Retina (tissue), 1 donor: ENCODE measurements around the gene FAM24A.
"Not testable (repeated sequence)": the region's sequence is repeated elsewhere in the genome, so short reads cannot be mapped to it uniquely, and the experiment has no call there.

Experiments used
- DNase-seq: peaks from one replicate; pipeline ENCODE4 v3.0.0-alpha.2; 2016

Gene FAM24A, protein sequence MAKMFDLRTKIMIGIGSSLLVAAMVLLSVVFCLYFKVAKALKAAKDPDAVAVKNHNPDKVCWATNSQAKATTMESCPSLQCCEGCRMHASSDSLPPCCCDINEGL

DNA sequence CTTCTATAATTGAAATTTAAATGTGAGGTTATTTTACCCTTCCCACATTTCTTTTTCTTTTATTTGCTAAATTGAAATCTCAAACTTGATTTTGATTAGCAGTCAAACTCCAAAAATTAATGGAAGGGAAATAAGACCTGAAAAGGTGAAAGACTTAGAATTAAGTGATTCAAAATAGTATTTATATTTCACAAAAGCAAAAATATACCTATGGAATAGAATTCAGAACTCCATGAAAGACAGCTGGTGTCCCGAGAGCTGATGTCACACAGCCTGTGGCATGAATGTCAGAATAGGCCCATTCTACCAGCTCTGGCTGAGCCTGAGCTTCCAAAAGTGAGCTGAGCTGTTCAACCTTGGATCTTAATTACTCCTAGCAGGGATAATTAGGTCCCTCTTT, at the start of gene FAM24A:
FAM24A (plus strand) TSS at position 301 of the 400 bp plus-strand sequence. CDS start 1,025 bp downstream, outside the sequence.
- no peak for DNase-seq

DNA sequence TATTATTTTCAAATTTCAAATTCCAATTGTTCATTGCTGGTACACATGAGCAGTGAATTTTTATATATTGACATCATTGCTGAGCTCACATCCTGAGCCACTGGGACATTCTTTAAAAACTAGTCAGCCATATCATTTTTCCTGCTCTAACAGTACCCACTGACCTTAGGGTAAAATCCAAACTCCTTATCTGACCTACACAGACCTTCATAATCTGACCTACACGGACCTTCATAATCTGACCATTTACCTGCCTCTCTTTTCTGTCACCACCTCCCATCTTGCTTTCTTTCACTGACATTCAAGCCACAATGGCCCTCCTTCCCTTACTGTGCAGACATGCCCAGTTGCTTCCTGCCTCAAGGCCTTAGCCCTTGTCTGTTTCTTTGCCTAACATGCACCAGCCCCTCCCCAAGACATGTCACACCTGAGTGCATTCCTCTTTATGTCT, 48.7 kb upstream of the FAM24A start:
- no peak for DNase-seq

DNA sequence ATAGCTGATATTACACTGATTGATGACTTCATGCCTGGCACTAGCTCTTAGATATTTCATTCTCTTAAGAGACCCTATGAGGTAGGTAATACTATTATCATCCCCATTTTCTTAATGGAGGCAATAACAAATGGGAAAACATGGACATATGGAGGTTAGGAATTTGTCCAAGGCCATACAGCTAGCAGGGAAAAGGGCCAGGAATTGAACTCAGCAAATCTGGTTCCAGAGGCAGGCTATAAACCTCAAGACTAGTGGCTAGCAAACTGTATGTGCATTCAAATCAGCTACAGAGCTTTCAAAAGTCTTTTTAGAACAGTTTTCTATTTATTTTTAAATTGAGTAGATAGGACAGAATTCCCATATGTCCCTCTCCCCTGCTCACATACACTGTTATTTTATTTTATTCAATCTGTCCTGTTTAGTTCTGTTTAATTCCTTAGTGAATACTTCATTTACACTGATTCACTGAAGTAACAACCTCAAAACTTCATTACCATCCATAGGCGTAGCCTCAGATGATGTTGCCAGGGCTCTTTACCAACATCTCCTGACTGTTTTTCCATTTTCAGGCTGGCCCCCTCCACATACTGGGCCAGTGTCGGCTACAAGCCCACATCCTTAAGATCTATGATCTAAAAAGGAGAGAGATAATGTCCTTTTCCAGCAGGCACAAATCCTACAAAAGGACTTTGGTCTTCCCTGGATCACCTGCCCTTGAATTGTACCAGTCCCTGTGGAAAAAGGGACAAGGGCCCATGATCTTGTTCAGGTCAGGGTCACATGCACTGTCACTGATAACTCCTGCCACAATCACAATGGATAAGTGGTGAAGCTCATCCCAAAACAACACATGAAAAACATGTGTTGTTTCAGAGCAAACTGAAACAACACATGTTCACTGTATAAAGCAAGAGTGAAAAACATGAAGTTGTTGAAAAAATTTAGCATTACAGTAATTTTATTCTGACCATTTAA, 46.9 kb upstream of the FAM24A start:
- no peak for DNase-seq

DNA sequence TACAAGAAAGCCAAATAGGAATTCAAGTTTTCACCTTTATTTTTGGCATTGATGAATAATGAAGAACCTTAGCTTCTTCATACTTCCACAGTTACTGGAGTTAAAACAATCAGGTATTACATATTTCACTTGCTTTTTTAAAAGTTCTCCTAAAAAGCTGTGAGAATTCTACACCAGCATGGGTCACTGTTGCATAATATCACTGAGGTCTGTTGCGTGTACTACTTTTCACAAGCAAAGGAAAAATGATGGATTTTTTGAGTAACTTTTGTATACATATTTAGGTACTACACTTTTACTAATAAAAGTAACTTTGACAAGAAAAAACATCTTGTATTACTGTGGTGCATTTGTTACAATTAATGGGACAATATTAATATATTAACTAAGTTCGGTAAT, 46.2 kb upstream of the FAM24A start:
- no peak for DNase-seq

DNA sequence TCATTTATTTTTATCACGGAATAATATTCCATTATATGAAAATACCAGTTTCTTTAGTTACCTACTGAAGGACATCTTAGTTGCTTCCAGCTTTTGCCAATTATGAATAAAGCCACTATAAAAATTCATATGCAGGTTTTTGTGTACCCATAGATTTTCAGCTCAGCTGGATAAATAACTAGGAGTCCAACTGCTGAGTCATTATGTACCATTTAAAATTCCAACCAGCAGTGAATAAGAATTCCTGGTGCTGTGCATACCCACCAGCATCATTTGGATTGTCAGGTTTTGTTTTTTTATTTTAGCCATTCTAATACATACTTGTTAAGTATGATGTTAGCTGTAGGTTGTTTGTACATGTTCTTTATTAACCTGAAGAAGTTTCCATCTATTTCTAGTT, 45.5 kb upstream of the FAM24A start:
- DNase-seq, result no peak

DNA sequence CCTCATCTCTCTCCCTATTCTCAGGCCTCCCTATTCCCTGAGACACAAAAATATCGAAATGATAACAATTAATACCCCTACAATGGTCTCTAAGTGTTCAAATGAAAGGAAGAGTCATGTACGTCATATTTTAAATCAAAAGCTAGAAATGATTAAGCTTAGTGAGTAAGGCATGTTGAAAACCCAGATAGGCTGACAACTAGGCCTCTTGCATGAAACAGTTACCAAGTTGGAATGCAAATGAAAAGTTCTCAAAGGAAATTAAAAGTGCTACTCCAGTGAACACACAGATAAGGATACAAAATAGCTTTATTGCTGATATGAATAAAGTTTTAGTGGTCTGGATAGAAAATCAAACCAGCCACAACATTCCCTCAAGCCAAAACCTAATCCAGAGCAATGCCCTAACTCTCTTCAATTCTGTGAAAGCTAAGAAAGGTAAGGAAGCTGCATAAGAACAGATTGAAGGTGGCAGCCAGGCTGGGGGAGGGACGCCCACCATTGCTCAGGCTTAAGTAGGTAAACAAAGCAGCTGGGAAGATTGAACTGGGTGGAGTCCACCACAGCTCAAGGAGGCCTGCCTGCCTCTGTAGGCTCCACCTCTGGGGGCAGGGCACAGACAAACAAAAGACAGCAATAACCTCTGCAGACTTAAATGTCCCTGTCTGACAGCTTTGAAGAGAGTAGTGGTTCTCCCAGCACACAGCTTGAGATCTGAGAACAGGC, 43.5 kb upstream of the FAM24A start:
- DNase-seq, result not testable (repeated sequence)

DNA sequence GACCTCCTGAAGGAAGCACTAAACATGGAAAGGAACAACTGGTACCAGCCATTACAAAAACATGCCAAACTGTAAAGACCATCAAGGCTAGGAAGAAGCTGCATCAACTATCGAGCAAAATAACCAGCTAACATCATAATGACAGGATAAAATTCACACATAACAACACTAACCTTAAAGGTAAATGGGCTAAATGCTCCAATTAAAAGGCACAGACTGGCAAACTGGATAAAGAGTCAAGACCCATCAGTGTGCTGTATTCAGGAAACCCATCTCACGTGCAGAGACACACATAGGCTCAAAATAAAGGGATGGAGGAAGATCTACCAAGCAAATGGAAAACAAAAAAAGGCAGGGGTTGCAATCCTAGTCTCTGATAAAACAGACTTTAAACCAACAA, 41.6 kb upstream of the FAM24A start:
- DNase-seq, result not testable (repeated sequence)

DNA sequence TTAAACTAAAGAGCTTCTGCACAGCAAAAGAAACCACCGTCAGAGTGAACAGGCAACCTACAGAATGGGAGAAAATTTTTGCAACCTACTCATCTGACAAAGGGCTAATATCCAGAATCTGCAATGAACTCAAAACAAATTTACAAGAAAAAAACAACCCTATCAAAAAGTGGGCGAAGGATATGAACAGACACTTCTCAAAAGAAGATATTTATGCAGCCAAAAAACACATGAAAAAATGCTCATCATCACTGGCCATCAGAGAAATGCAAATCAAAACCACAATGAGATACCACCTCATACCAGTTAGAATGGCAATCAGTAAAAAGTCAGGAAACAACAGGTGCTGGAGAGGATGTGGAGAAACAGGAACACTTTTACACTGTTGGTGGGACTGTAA, 38.5 kb upstream of the FAM24A start:
- not testable (repeated sequence) for DNase-seq

DNA sequence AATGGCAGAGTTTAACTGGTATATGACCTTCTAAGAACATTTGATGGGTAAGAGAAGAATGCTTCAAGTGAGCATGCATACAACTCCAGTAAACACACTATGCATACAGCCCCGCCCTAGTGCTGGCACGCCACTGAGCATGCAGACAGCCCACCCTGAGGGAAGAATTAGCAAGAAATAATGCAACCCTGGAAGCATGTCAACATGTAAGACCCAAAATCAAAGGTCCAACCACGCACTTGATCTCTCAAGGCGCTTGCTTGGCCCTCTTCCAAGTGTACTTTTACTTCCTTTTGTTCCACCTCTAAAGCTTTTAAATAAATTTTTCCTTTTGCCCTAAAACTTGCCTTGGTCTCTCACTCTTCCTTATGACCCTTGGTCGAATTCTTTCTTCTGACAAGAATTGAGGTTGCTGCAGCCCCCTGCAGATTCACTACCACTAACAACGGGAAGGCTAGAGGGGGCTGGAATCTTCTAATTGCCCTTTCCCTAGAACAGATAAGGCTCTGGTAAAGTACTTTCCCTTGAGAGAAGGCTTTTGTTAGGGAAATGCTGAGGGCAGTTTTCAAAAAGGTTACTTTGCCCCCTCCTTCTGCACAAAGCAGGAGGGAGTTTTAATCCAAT, 34.5 kb upstream of the FAM24A start:
- DNase-seq, result no peak

DNA sequence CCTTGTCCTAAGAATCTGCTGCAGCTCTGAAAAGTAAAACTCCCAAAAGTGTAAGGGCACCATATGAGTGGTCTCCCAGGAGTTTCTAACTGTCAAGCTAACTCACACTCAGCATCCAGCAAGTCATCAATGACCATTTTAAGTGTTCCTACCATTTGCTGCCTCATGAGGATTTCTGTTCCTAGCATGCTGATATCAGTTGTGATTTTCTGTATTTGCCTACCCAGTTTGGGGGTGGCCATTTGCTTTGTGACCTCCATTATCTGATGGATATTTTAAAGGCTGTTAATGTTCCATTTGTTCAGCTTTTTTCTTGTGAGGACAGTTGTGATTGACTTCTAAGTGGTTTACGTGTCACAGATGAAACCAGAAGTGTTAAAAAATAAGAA, 33.9 kb upstream of the FAM24A start:
- DNase-seq, result no peak

DNA sequence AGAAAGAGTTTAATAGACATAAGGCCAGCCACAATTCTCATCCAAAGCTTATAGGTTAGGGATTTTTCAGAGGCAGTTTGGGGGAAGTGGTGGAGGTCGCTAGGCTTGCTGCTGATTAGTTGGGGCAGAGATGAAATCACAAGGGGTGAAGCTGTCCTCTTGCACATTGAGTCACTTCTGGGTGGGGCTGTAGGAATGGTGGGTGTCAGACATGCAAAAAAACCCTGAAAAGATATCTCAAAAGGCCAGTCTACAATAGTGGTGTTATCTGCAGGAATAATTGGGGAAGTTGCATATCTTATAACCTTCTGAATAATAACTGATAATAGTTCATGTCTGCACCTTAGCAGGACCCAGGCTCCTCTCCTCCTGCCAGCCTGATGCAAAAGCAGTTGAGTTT, 33.1 kb upstream of the FAM24A start:
- no peak for DNase-seq

DNA sequence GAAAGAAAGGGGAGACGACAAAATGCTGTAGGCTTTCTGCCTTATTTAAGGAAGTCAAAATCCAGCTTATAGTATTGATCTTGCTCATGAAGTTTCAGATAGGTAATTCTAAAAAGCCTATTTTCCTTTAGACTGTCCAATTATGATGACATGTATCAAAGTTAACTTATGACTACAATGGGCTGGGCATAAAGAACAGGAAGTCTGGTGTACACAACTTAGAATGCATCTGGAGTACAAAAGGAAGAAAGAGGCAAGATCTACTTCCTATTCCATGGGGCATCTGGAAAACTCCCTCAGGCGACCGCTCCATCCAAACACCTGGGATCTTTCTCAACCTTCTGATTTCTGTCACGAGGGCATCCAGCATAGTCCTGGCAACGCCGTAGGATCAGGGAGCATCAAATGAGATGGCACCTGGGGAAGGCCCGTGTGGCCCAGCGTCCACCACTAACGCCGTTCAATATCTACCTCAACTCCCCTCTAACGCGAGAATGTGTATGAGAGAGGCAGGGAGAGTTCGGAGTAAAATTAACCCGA, 31.5 kb upstream of the FAM24A start:
- DNase-seq, result no peak

DNA sequence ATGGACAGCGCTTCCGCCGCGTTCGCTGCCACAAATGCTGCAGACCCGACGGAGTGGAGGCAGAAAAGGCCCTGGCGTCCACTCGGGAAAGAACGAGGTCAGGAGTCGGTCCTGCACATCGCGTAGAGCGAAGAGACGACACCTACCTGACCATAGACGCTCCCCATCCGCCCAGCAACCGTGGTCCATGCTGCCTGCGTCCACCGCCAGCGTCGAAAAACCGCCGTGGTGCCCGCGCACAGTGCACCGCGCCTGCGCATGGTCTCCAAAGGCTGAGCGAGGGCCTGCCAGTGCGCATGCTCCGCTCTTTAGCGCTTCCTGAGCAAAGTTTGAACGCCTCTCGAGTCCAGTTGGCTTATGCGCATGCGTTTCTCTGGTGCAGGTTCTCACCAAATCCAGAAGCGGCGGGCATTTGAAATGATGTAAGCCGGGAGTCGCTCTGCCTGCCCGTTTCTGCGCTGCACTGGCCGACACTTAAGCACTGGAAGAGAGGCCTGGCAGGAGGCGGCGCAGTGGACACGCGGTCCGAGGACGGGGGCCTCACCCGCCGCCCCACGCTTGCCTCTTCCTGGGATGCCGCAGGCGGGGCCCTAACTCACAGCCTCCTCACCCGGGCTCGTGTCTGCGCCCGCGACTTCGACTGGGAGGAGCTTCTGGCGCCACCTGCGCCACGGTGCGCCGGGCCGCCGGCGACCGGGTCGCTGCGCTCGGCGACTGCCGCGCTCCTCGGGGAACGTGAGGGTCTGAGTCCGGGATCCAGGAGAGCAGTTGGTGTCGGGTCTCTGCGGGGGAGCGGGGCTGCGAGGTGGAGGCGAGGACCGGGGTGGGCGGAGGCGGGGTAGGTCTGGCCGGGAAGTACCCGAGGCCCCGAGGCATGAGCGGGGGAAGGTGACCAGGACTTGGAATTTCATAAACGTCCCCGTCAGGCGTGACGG, 30.8 kb upstream of the FAM24A start, which contains the start of gene FAM24B:
FAM24B (minus strand) TSS at position 243 of the 935 bp plus-strand sequence. CDS start 29,066 bp downstream, outside the sequence.
- DNase-seq, result peak; percentile 94

DNA sequence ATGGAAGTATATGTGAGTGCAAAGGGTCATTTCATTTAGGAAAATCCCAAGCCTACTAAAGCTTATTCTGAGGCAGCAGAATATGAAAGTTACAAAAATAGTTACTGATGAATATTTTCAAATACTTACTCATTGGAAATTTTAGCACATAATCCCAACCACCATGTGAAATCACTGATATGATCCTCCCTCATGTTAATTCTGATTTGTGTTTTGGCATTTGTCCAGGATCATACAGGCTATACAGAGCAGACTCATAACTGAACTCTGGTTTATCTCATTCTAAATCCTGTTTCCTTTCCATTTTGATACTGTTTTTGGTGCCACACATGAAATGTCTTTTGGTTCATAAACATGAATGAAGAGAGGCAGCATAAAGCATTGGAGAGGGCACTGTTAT, 27.6 kb upstream of the FAM24A start:
- no peak for DNase-seq

DNA sequence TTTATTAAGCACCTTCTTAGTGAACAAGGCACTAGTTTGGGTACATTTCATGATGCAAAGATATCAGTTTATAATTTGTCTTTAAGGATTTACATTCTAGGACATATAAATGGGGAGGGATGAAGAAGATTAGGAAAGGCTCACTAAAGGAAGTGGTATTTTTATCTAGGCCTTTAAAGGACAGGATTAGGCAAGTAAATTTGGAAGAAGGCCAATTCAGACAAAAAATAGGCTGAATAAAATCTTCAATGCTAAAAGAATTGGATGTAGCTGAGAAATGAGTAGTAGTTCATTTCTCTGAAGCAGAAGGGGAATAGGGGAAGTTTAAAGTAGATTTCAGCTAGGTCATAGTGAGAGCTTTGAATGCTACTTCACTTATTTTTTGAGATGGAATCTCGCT, 26.2 kb upstream of the FAM24A start:
- DNase-seq, result no peak

DNA sequence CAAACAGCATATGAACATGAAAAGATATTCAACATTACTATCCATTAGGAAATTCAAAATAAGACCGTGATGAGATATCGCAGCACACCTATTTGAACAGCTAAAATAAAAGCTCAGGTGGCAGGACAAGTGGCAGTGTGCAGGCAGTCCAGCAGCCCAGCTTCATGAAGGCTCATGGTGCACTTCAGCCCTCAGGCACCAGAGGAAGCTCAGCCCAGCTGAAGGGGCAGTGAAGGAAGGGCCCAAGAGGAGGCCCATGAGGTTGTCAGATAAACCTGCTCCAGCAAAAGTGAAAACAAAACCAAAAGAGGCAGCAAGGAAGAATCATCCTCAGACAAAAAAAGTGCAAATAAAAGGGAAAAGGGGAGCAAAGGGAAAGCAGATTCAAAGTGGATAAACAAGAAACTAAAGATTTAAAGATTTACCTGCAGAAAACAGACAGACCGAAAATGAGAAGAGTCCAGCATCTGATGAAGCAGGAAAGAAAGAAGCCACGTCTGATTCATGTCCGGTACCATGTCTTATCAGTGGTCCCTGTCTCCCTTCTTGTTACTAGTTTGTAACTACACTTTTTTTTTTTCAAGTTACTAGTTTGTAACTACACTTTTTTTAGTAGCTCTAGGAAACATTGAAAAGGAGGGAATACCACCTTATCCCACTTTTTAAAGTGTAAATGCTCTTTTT, 16.0 kb upstream of the FAM24A start:
- DNase-seq, result no peak

DNA sequence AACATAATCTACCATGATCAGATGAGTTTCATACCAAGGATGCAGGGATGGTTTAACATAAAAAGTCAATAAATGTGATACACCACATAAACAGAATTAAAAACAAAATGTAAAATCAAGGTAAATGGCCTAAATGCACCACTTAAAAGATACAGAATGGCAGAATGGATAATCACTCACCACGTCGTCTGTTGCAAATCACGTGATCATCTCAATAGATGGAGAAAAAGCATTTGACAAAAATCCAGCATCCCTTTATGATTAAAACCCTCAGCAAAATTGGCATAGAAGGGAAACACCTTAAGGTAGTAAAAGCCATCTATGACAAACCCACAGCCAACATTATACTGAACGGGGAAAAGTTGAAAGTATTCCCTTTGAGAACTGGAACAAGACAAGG, 6.5 kb upstream of the FAM24A start:
- DNase-seq, result not testable (repeated sequence)

DNA sequence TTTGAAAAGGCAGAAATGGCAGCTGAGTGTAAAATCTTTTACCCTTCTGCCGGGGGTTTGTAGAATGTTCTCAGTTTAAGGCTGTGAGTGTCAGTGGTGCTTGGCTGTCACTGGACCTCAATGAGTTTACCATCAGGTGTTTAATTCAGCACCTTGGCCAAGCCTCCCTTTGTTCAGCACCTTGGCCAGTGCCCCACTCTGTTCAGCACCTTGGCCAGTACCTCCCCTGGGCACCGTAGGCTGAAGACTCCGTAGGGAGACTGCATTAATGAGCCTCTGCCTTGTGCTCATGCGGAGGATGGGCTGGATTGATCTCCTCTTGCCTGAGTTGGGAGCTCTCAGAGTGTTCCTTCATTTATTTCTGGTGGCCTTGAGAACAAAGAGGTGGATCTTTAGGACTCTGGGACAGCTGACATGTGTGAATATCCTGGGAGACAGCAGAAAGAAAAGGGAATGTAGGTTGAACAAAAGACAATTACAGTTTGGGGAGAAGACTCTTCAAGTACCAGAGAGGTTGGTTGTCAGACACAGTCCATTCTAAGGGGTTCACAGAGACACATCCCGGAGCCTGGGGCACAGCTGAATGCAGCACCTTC, 1.6 kb downstream of the FAM24A start:
- peak; percentile 62 for DNase-seq

DNA sequence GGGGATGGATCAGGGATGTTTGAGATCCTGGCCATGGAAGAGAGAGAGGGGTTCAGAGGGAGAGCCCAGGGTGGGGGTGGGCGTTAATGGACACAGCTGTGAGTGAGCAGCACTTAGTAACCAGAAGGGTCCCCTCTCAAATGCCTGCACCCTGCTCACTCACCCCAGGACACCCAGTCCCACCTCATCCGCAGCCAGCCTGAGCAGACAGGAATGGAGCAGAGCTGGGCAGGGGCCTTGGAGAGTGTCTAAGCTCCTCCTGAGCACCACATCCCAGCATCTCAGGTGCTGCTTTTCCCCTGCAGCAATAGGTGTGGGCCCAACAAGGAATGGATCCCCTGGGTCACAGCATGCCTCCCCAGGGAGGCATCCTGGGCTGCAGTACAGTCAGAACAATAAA, 5.3 kb downstream of the FAM24A start:
- no peak for DNase-seq

DNA sequence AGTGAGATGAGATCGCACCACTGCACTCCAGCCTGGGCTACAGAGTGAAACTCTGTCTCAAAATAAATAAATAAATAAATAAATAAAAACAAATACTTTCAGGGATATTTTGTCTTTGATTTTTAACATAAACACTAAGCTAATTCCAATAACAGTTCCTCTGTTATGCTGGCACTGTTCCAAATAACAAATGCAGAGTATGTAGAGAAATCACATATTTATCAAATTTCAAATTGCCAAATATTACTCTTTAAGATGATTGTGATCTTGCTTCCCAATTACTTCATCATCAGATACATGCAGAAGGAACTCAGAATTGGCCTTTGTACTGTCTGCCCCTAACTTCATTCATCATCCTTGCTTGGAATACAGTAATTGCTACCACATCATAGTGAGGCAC, 19.7 kb downstream of the FAM24A start:
- no peak for DNase-seq
